ENCODE results near the gene SLC6A6. TPM values are rescaled to one million over a fixed set of nuclear protein-coding genes. Genes with fewer than 3 reads are reported as not detected.
A peak's percentile ranks its signal among the peaks of the same experiment; 100 is the strongest.

Gene SLC6A6
- total RNA-seq, 6 experiments from 2014 or later: 22.5 to 33.0 (median 28.6) TPM

DNA sequence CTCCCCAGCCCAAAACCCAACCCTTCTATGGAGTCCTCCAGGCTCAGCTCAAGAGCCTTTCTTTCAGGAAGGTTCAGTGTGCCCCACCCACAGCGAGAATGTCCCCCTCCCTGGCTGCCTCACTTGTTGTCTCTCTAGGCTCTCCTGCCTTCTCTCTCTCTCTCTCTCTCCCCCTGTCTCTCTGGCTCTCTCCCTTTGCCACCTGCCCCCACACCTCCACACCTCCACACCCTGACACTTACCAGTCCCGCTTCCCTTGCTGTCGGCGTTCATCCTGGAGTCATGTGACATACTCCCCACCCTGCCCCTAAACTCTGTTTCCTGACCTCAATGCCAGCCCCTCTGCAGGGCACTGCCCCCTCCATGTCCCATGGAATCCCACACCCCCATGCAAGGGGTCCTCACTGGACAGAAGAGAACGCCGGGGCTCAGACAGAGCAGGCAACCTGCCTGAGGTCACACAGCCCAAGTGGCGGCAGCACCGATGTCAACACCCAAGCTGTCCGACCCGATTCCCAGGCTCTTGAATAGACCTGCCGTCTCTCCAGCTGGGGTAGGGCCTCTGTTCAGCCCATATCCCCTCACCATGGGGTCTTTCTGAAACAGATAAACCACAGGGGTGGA is 28.5 kb upstream of the SLC6A6 start:
- H3K4me1 Mint-ChIP-seq (ENCODE audit: low read depth): peaks cover 24% of the 10 kb centered on the region
- H3K9me3 Mint-ChIP-seq: no peaks in the 10 kb centered on the region
- no peak overlapping the region for H3K4me3 Mint-ChIP-seq
- TF ChIP-seq, protein P1, sequence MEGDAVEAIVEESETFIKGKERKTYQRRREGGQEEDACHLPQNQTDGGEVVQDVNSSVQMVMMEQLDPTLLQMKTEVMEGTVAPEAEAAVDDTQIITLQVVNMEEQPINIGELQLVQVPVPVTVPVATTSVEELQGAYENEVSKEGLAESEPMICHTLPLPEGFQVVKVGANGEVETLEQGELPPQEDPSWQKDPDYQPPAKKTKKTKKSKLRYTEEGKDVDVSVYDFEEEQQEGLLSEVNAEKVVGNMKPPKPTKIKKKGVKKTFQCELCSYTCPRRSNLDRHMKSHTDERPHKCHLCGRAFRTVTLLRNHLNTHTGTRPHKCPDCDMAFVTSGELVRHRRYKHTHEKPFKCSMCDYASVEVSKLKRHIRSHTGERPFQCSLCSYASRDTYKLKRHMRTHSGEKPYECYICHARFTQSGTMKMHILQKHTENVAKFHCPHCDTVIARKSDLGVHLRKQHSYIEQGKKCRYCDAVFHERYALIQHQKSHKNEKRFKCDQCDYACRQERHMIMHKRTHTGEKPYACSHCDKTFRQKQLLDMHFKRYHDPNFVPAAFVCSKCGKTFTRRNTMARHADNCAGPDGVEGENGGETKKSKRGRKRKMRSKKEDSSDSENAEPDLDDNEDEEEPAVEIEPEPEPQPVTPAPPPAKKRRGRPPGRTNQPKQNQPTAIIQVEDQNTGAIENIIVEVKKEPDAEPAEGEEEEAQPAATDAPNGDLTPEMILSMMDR (IDR thresholded peaks at IDR 0.05): no peak
- DNase-seq: no peak
- H3K27ac Mint-ChIP-seq: no peak overlapping the region
- peaks cover 3% of the 10 kb centered on the region; the same call in 1 of the 2 replicates for H3K27me3 Mint-ChIP-seq (ENCODE audit: insufficient read depth)
- H3K36me3 Mint-ChIP-seq (ENCODE audit: low read depth): no peaks in the 10 kb centered on the region

GRCh38 chr3:14374444-14374883 is 27.9 kb upstream of the SLC6A6 start:
- DNase-seq: no peak
- no peak overlapping the region for H3K27ac Mint-ChIP-seq
- H3K4me1 Mint-ChIP-seq (ENCODE audit: low read depth): peaks cover 24% of the 10 kb centered on the region
- no peak overlapping the region for H3K4me3 Mint-ChIP-seq
- H3K9me3 Mint-ChIP-seq: no peaks in the 10 kb centered on the region
- TF ChIP-seq, protein P1 (IDR thresholded peaks at IDR 0.05): no peak
- peaks cover 3% of the 10 kb centered on the region; the same call in 1 of the 2 replicates for H3K27me3 Mint-ChIP-seq (ENCODE audit: insufficient read depth)
- no peaks in the 10 kb centered on the region for H3K36me3 Mint-ChIP-seq (ENCODE audit: low read depth)

- Mint-ChIP-seq H3K4me1 (ENCODE audit: low read depth) (peaks cover 24% of the 10 kb centered on the region), H3K9me3 (no peaks in the 10 kb centered on the region), H3K4me3 (no peak overlapping the region), H3K27me3 (ENCODE audit: insufficient read depth) (peaks cover 2% of the 10 kb centered on the region; the same call in 1 of the 2 replicates), H3K27ac (no peak overlapping the region), H3K36me3 (ENCODE audit: low read depth) (no peaks in the 10 kb centered on the region)
- TF ChIP-seq, protein P1 (IDR thresholded peaks at IDR 0.05): peak; percentile 35
- DNase-seq: no peak
These were observed 27.2 kb upstream of the SLC6A6 start for GRCh38 chr3:14375192-14375591.

DNA sequence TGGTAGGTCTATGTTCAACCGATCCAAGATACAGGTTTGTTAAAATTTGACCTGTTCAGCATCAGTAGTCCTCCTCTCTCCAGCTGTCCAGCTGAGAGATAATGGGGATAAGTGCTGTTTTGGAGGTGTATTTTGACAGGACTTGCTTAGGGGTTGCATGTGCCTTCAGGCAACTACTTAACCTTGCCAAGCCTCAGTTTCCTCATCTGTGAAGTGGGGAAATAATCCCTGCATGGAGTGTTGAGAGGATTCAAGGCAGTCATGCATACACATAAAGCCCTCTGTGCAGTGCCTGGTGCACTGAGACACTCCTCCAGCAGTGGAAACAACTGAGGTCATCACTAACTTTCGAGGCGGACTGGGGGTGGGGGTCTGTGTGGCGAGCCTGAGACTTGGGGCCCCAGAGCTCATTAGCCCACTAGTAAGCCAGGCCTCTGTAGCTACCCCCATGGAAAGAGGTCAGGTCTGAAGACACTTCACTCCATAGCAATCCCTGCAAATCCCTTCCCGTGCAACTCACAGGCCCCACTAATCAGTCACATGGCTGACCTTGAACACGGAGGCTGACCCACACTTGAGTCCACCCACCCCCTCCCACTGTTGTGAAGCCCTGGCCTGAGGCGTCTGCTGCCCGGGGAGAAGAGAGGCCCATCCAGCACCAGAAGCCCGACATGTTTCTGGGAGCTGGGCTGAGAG is 25.9 kb upstream of the SLC6A6 start:
- H3K4me3 Mint-ChIP-seq: no peak overlapping the region
- H3K27ac Mint-ChIP-seq: no peak overlapping the region
- no peak for DNase-seq
- H3K4me1 Mint-ChIP-seq (ENCODE audit: low read depth): peaks cover 22% of the 10 kb centered on the region
- TF ChIP-seq, protein P1 (IDR thresholded peaks at IDR 0.05): no peak
- H3K36me3 Mint-ChIP-seq (ENCODE audit: low read depth): no peaks in the 10 kb centered on the region
- no peaks in the 10 kb centered on the region for H3K9me3 Mint-ChIP-seq
- H3K27me3 Mint-ChIP-seq (ENCODE audit: insufficient read depth): peaks cover 4% of the 10 kb centered on the region

DNA sequence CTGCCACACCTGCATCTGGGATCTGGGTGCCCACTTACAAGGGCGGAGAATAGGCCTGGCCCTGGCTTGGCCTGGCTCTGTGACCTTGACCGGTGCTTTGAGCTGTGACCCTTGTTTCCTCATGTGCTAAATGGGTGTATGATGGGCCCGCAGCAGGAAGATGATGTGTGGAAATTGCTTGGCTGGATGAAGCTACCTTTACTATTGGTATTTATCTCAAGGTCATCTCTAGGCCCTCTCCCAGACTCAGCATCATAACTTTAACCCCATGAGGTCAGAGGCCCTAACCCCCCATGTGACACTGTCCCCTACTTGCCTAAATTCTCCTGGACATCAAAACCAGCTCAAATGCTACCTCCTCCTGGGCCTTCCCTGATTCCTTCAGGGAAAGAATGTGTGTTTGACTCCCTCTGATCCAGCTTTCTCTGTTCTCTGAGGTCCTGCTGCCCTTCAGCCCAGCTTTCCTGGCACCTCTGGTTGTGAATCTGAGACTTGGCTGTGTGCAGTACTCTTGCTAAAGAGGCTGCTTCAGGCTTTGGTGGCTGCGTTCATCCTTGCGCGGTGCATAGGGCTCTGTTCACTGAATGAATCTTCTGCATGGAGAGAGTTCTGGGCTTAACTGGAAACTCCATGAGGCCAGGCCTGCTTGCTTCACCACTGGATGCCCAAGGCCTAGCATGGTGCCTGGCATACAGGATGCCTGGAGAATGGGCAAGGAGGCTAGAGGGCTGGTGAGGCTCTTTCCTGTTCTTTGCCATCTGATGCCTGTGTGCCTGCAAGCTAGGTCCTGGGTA is 25.2 kb upstream of the SLC6A6 start:
- peaks cover 11% of the 10 kb centered on the region for H3K27me3 Mint-ChIP-seq (ENCODE audit: insufficient read depth)
- TF ChIP-seq, protein P1 (IDR thresholded peaks at IDR 0.05): no peak
- no peak overlapping the region for H3K27ac Mint-ChIP-seq
- peaks cover 15% of the 10 kb centered on the region for H3K4me1 Mint-ChIP-seq (ENCODE audit: low read depth)
- DNase-seq: no peak
- no peaks in the 10 kb centered on the region for H3K9me3 Mint-ChIP-seq
- no peaks in the 10 kb centered on the region for H3K36me3 Mint-ChIP-seq (ENCODE audit: low read depth)
- no peak overlapping the region for H3K4me3 Mint-ChIP-seq

Measured in HFFc6 (cell line).